ENCODE measurements around the gene C9. TPM values are rescaled to one million over a fixed set of nuclear protein-coding genes. Genes with fewer than 3 reads are reported as not detected.
"Not testable (repeated sequence)": the region's sequence is repeated elsewhere in the genome, so short reads cannot be mapped to it uniquely, and the experiment has no call there.

Gene C9
- total RNA-seq, 6 donors from 2014 or later = 0.31 to 0.51 TPM; not detected in 4

DNA sequence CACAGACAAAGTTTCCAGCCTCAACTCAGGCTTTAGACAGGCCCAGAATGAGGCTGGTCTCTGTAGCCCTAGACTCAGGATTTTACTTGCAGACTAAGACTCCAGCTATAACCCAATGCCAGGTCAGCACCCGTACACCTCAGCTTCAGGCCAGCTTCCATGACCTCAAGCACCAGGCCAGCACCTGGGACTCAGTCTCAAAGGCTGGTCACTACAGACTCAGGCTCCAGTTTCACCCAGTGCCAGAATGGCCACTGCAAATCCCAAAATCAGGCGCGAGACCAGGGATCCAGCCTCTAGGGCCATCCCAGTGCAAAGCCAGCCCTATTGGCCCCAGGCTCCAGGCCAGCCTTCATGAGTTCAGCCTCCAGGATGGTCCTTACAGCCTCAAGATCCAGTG, 44.9 kb downstream of the C9 start:
- no peak overlapping the region for H3K27ac ChIP-seq
- H3K4me1 ChIP-seq = no peaks in the 10 kb centered on the region
- ATAC-seq (ENCODE audit: low FRiP score in 2 of 2) (no peak), DNase-seq (no peak)
- H3K4me3 ChIP-seq = no peak overlapping the region
- WGBS, 2 donors = 98 to 100% methylated on average over 2 to 3 of the region's 3 CpGs
- H3K27me3 ChIP-seq = no peaks in the 10 kb centered on the region
- no peaks in the 10 kb centered on the region for H3K36me3 ChIP-seq
- H3K9me3 ChIP-seq = peaks cover 0 to 3% (median 0%) of the 10 kb centered on the region in 4 donors
- no peak for TF ChIP-seq POLR2AphosphoS5 (IDR thresholded peaks at IDR 0.05)

DNA sequence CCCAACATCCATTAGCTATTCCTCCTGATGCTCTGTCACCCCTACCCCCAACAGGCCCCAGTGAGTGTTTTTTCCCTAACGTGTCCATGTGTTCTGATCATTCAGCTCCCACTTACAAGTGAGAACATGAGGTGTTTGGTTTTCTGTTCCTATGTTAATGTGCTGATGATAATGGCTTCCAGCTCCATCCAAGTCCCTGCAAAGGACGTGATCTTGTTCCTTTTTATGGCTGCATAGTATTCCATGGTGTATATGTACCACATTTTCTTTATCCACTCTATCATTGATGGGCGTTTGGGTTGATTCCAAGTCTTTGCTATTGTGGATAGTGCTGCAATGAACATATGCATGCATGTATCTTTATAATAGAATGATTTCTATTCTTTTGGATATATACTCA, 47.8 kb downstream of the C9 start:
- not testable (repeated sequence) for DNase-seq; H3K9me3 ChIP-seq; H3K4me1 ChIP-seq; ATAC-seq (ENCODE audit: low FRiP score in 2 of 2); H3K36me3 ChIP-seq; H3K27me3 ChIP-seq; H3K27ac ChIP-seq; H3K4me3 ChIP-seq
- WGBS, 2 donors = 80 to 87% methylated on average over 3 of the region's 3 CpGs

DNA sequence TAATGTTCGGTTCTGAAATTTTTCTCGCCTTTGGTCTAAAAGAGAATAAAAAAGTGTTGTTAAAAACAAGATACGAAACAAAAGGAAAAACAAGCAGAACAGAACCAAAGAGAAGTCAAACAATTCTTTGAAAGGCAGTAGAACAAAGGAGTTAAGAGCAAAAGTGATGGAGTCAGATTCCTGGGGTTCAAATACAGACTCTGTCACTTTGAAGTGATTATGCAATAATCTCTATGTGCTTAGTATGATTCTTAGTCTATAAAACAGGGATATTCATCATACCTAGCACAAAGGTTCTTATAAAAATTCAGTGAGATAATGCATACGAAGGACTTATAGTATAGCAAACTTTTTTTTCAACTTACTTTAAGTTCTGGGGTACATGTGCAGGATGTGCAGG, 48.3 kb downstream of the C9 start:
- Histone ChIP-seq H3K9me3 (peaks cover 0 to 3% (median 0%) of the 10 kb centered on the region in 4 donors), H3K4me3 (no peak overlapping the region), H3K36me3 (no peaks in the 10 kb centered on the region), H3K27ac (no peak overlapping the region), H3K4me1 (no peaks in the 10 kb centered on the region), H3K27me3 (no peaks in the 10 kb centered on the region)
- TF ChIP-seq POLR2AphosphoS5 (IDR thresholded peaks at IDR 0.05) (no peak), EP300 (IDR thresholded peaks at IDR 0.05) (no peak), POLR2A (IDR thresholded peaks at IDR 0.05) (no peak)
- TF ChIP-seq, protein P1, sequence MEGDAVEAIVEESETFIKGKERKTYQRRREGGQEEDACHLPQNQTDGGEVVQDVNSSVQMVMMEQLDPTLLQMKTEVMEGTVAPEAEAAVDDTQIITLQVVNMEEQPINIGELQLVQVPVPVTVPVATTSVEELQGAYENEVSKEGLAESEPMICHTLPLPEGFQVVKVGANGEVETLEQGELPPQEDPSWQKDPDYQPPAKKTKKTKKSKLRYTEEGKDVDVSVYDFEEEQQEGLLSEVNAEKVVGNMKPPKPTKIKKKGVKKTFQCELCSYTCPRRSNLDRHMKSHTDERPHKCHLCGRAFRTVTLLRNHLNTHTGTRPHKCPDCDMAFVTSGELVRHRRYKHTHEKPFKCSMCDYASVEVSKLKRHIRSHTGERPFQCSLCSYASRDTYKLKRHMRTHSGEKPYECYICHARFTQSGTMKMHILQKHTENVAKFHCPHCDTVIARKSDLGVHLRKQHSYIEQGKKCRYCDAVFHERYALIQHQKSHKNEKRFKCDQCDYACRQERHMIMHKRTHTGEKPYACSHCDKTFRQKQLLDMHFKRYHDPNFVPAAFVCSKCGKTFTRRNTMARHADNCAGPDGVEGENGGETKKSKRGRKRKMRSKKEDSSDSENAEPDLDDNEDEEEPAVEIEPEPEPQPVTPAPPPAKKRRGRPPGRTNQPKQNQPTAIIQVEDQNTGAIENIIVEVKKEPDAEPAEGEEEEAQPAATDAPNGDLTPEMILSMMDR (IDR thresholded peaks at IDR 0.05) = no peak
- WGBS, 2 donors = 71 to 72% methylated on average over 4 of the region's 4 CpGs
- DNase-seq = no peak
- ATAC-seq (ENCODE audit: low FRiP score in 2 of 2) = no peak

DNA sequence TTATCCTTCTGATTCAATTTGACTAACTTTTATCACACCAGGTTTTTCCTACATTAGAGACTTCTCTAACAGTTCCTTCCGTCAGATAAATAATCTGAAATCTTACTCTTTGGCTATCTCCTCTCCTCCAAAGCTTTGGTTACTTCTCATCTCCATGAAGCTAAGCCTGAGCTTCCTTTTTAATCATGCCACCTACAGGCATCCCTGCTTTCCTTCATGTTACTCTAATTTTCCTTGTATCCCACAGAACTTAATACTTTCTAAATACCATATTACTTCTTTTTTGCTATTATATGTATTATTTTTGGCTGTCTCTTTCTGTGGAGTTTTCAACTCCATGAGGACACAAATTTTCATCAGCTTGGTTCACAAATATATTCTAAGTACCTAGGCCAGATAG, 49.7 kb downstream of the C9 start:
- H3K27ac ChIP-seq = no peak overlapping the region
- no peak overlapping the region for H3K4me3 ChIP-seq
- TF ChIP-seq, protein P1 (IDR thresholded peaks at IDR 0.05) = no peak
- TF ChIP-seq POLR2AphosphoS5 (IDR thresholded peaks at IDR 0.05) = no peak
- TF ChIP-seq POLR2A (IDR thresholded peaks at IDR 0.05) = no peak
- TF ChIP-seq EP300 (IDR thresholded peaks at IDR 0.05) = no peak
- no peaks in the 10 kb centered on the region for H3K4me1 ChIP-seq
- ATAC-seq (ENCODE audit: low FRiP score in 2 of 2) (no peak), DNase-seq (no peak)
- H3K27me3 ChIP-seq = no peaks in the 10 kb centered on the region
- no peaks in the 10 kb centered on the region for H3K36me3 ChIP-seq
- H3K9me3 ChIP-seq = peaks cover 0 to under 1% (median 0%) of the 10 kb centered on the region in 4 donors
- WGBS, 2 donors = 89 to 100% methylated on average over 1 of the region's 1 CpG

DNA sequence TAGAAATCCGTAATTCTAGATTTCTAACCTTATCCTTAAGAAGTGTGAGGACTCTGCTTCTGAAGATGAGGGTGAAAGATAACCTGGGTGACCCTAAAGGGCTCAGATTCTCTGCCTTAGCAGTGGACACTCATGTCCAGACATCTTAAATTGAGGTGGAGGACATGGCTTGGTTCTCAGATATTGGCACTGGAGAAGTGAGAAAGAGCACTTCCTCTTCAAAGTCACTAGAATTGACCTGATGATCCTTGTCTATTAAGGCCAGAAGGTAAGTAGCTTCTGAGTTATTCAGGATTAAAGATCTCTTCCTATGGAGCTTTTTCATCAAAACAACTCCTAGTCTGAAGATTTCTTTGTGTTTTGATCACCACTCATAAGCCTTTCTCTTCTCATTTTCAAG, 54.8 kb downstream of the C9 start:
- DNase-seq (no peak), ATAC-seq (ENCODE audit: low FRiP score in 2 of 2) (no peak)
- no peaks in the 10 kb centered on the region for H3K9me3 ChIP-seq
- 93 to 96% methylated on average over 1 of the region's 1 CpG for WGBS, 2 donors
- H3K27me3 ChIP-seq = no peaks in the 10 kb centered on the region
- TF ChIP-seq POLR2A (IDR thresholded peaks at IDR 0.05) (no peak), EP300 (IDR thresholded peaks at IDR 0.05) (no peak), POLR2AphosphoS5 (IDR thresholded peaks at IDR 0.05) (no peak)
- TF ChIP-seq, protein P1 (IDR thresholded peaks at IDR 0.05) = no peak
- no peak overlapping the region for H3K27ac ChIP-seq
- H3K36me3 ChIP-seq = no peaks in the 10 kb centered on the region
- H3K4me1 ChIP-seq = no peaks in the 10 kb centered on the region
- H3K4me3 ChIP-seq = no peak overlapping the region

DNA sequence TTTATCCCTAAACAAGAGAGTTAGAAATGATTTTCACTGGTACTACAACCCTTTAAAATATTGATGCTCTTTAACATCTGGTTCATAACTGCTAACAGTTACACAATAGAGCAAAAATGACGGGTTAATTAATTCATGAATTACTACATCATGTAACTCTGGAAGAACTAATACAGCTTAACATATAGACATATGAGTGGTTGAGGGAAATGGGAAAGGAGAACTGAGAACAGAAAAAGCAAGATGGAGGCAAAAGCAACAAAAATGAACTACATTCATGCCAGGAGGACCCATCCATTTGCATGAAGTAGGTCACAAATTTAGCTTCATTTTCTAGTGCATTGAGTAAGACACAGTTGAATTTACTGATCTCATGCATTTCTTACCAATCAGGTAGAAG, 61.8 kb downstream of the C9 start:
- no peaks in the 10 kb centered on the region for H3K36me3 ChIP-seq
- H3K4me3 ChIP-seq = no peak overlapping the region
- no peaks in the 10 kb centered on the region for H3K27me3 ChIP-seq
- DNase-seq = no peak
- no peaks in the 10 kb centered on the region for H3K9me3 ChIP-seq
- 71 to 76% methylated on average over 1 of the region's 1 CpG for WGBS, 2 donors
- TF ChIP-seq EP300 (IDR thresholded peaks at IDR 0.05) (no peak), POLR2AphosphoS5 (IDR thresholded peaks at IDR 0.05) (no peak), POLR2A (IDR thresholded peaks at IDR 0.05) (no peak)
- TF ChIP-seq, protein P1 (IDR thresholded peaks at IDR 0.05) = no peak
- ATAC-seq (ENCODE audit: low FRiP score in 2 of 2) = no peak
- no peaks in the 10 kb centered on the region for H3K4me1 ChIP-seq
- no peak overlapping the region for H3K27ac ChIP-seq
